MM.1S (cell line): ENCODE measurements around the gene TTLL10.
A peak's percentile ranks its signal among the peaks of the same experiment; 100 is the strongest.

Experiments used
- DNase-seq: peaks from one replicate; pipeline ENCODE4 v3.0.0-alpha.2; 2015
- H2AFZ ChIP-seq: fragments of 300-600 bp; sonication (generic); 2 replicates; pipeline ENCODE4 v1.6.0; 2016; ENCODE audit warnings: antibody characterized with exemption, low read length
- H3F3A ChIP-seq: fragments of 300-600 bp; sonication (generic); 2 replicates; pipeline ENCODE4 v1.6.1; 2016; ENCODE audit warnings: mild to moderate bottlenecking, antibody characterized with exemption, low read length, moderate library complexity, mixed read lengths; ENCODE audit not compliant: insufficient read depth
- H3K27ac ChIP-seq: fragments of 300-600 bp; sonication (generic); 2 replicates; pipeline ENCODE4 v1.5.1; 2016; ENCODE audit warnings: mild to moderate bottlenecking, low read length
- H3K27me3 ChIP-seq: fragments of 300-600 bp; sonication (generic); replicated peaks from 2 replicates; pipeline ENCODE4 v1.6.0; 2016; ENCODE audit warnings: low read length; ENCODE audit not compliant: insufficient read depth
- H3K36me3 ChIP-seq: fragments of 300-600 bp; sonication (generic); replicated peaks from 2 replicates; pipeline ENCODE4 v1.6.1; 2016; ENCODE audit warnings: mild to moderate bottlenecking, low read length, mixed read lengths; ENCODE audit not compliant: insufficient read depth
- H3K4me1 ChIP-seq: fragments of 300-600 bp; sonication (generic); 2 replicates; pipeline ENCODE4 v1.6.1; 2016; ENCODE audit warnings: low read length, mixed read lengths
- H3K4me2 ChIP-seq: fragments of 300-600 bp; sonication (generic); 2 replicates; pipeline ENCODE4 v1.6.0; 2016; ENCODE audit warnings: low read depth, low read length
- H3K4me3 ChIP-seq: fragments of 300-600 bp; sonication (generic); 2 replicates; pipeline ENCODE4 v1.5.1; 2016; ENCODE audit warnings: low read length, mixed read lengths
- H3K79me2 ChIP-seq: fragments of 300-600 bp; sonication (generic); 2 replicates; pipeline ENCODE4 v1.6.1; 2016; ENCODE audit warnings: mixed run types, low read length, mixed read lengths
- H3K9ac ChIP-seq: fragments of 300-600 bp; sonication (generic); 2 replicates; pipeline ENCODE4 v1.6.1; 2016; ENCODE audit warnings: low read length, mixed read lengths
- H3K9me2 ChIP-seq: fragments of 300-600 bp; sonication (generic); replicated peaks from 2 replicates; pipeline ENCODE4 v1.6.1; 2016; ENCODE audit warnings: mild to moderate bottlenecking, low read length, mixed read lengths; ENCODE audit not compliant: insufficient read depth
- H3K9me3 ChIP-seq: fragments of 300-600 bp; sonication (generic); replicated peaks from 2 replicates; pipeline ENCODE4 v1.6.1; 2016; ENCODE audit warnings: mild to moderate bottlenecking, low read length, mixed read lengths; ENCODE audit not compliant: insufficient read depth
- H4K20me1 ChIP-seq: fragments of 300-600 bp; sonication (generic); 2 replicates; pipeline ENCODE4 v1.6.1; 2016; ENCODE audit warnings: mild to moderate bottlenecking, low read length, moderate library complexity, mixed read lengths; ENCODE audit not compliant: insufficient read depth
- EZH2 ChIP-seq: fragments of 300-600 bp; sonication (generic); optimal IDR thresholded peaks from 2 replicates; pipeline ENCODE3; 2017; ENCODE audit warnings: low read depth, mild to moderate bottlenecking, antibody characterized with exemption, low read length, mixed read lengths
- EZH2phosphoT487 ChIP-seq: fragments of 300-600 bp; sonication (generic); IDR thresholded peaks from 2 replicates; pipeline ENCODE4 v1.6.1; 2018; ENCODE audit warnings: antibody characterized with exemption, low read length
- TF ChIP-seq, protein P1 (sequence below): fragments of 300-600 bp; sonication (generic); IDR thresholded peaks from 2 replicates; pipeline ENCODE4 v1.5.1; 2016; ENCODE audit warnings: antibody characterized with exemption, low read length, mixed read lengths

The TTLL10 gene

GRCh38 chr1:1240822-1241587 is 67.3 kb downstream of the TTLL10 start:
- TF ChIP-seq, protein P1, sequence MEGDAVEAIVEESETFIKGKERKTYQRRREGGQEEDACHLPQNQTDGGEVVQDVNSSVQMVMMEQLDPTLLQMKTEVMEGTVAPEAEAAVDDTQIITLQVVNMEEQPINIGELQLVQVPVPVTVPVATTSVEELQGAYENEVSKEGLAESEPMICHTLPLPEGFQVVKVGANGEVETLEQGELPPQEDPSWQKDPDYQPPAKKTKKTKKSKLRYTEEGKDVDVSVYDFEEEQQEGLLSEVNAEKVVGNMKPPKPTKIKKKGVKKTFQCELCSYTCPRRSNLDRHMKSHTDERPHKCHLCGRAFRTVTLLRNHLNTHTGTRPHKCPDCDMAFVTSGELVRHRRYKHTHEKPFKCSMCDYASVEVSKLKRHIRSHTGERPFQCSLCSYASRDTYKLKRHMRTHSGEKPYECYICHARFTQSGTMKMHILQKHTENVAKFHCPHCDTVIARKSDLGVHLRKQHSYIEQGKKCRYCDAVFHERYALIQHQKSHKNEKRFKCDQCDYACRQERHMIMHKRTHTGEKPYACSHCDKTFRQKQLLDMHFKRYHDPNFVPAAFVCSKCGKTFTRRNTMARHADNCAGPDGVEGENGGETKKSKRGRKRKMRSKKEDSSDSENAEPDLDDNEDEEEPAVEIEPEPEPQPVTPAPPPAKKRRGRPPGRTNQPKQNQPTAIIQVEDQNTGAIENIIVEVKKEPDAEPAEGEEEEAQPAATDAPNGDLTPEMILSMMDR: no peak
- no peak for TF ChIP-seq EZH2phosphoT487
- no peak for TF ChIP-seq EZH2
- Histone ChIP-seq H3K9me3 (no peaks in the 10 kb centered on the region), H3K4me3 (no peak overlapping the region), H2AFZ (no peak overlapping the region), H4K20me1 (no peaks in the 10 kb centered on the region), H3K79me2 (no peaks in the 10 kb centered on the region), H3K9me2 (no peaks in the 10 kb centered on the region), H3K27ac (no peak overlapping the region), H3F3A (no peaks in the 10 kb centered on the region), H3K36me3 (no peaks in the 10 kb centered on the region), H3K4me2 (peak overlapping the region; percentile 12; the same call in 1 of the 2 replicates), H3K9ac (no peak overlapping the region), H3K27me3 (peaks cover 62% of the 10 kb centered on the region), H3K4me1 (no peaks in the 10 kb centered on the region)
- DNase-seq: no peak

GRCh38 chr1:1241588-1242219 is 68.0 kb downstream of the TTLL10 start:
- Histone ChIP-seq H3K4me3 (no peak overlapping the region), H2AFZ (no peak overlapping the region), H3K36me3 (no peaks in the 10 kb centered on the region), H3K9ac (no peak overlapping the region), H3K9me3 (no peaks in the 10 kb centered on the region), H4K20me1 (no peaks in the 10 kb centered on the region), H3F3A (no peaks in the 10 kb centered on the region), H3K9me2 (no peaks in the 10 kb centered on the region), H3K4me1 (no peaks in the 10 kb centered on the region), H3K79me2 (no peaks in the 10 kb centered on the region), H3K27me3 (peaks cover 62% of the 10 kb centered on the region), H3K4me2 (no peak overlapping the region), H3K27ac (no peak overlapping the region)
- TF ChIP-seq, protein P1: no peak
- TF ChIP-seq EZH2 (no peak), EZH2phosphoT487 (no peak)
- DNase-seq: no peak

DNA sequence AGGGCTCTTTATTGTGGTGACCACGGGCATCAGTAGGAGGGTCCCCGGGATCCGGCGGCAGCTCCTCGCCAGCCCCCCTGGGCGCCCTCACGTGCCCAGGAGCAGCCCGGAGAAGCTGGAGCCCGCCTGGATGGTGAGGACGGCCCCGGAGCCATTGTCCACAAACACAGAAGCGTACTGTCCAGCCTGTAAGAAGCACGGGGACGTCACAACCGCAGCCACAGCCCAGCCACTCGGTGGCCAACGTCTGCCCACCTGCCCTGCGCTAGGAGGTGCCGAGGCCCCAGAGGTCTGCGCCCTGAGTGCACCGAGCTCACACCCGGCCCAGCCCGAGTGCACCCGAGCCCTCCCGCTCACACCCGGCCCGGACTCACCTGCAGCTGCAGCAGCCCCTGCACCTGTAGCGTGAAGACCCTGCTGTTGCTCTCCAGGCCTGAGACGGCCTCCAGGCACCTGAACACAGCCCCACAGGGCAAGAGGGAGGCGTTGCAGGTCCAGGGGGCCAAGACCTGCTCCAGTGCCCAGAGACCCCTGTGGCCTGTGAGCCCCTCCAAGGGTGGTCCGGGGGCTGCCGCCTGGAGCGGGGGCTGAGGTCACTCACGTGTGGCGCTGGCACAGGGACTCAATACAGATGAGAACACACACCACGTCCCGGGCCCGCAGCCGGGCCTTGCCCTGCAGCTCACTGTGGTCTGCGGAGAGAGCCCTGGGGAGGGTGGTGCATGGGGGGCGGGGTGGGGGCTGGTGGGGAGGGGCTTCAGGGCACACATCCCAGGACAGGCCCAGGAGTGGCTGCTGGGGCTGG is 69.0 kb downstream of the TTLL10 start:
- Histone ChIP-seq H3K27ac (no peak overlapping the region), H3K4me1 (no peaks in the 10 kb centered on the region), H3K36me3 (no peaks in the 10 kb centered on the region), H3K4me3 (no peak overlapping the region), H3K27me3 (peaks cover 65% of the 10 kb centered on the region), H3K4me2 (no peak overlapping the region), H4K20me1 (no peaks in the 10 kb centered on the region), H3K9me2 (no peaks in the 10 kb centered on the region), H3F3A (no peaks in the 10 kb centered on the region), H3K79me2 (no peaks in the 10 kb centered on the region), H2AFZ (no peak overlapping the region), H3K9ac (no peak overlapping the region), H3K9me3 (no peaks in the 10 kb centered on the region)
- TF ChIP-seq EZH2phosphoT487 (no peak), EZH2 (no peak)
- TF ChIP-seq, protein P1: no peak
- no peak for DNase-seq
